Body of pancreas (tissue), 4 donors: ENCODE results near the gene TMC8. TPM values are rescaled to one million over a fixed set of nuclear protein-coding genes. Genes with fewer than 3 reads are reported as not detected.

Experiments
- ATAC-seq: fragments of 150-250 bp; one replicate; pipeline ENCODE4 v1.9.1; 2016
- DNase-seq, 4 donors: peaks; one replicate each; pipeline ENCODE4 v3.0.0-alpha.2; 2019
- H3K27ac ChIP-seq, 4 donors: fragments of 200-600 bp; sonication (generic); 1 replicate in 3 of 4; 2 replicates in 1 of 4; pipeline versions ENCODE4 v1.5.1 to v1.6.1; 2016 to 2019; ENCODE audit warnings: mild to moderate bottlenecking in 1 of 4, mixed read lengths in 1 of 4, moderate library complexity in 1 of 4
- H3K27me3 ChIP-seq, 2 donors: fragments of 200-600 bp; sonication (generic); one replicate each; pipeline ENCODE4 v1.6.0; 2016; ENCODE audit warnings: mild to moderate bottlenecking in 1 of 2
- H3K36me3 ChIP-seq, 2 donors: fragments of 200-600 bp; sonication (generic); replicated peaks in 1 of 2; 2 replicates each; pipeline ENCODE4 v1.5.1; 2016; ENCODE audit warnings: low read depth in 2 of 2; ENCODE audit not compliant: insufficient read depth in 1 of 2
- H3K4me1 ChIP-seq: fragments of 200-600 bp; sonication (generic); one replicate; pipeline ENCODE4 v1.6.0; 2016
- H3K4me3 ChIP-seq, 2 donors: fragments of 200-600 bp; sonication (generic); 1 replicate in 1 of 2; 2 replicates in 1 of 2; pipeline ENCODE4 v1.5.1; 2016 to 2019
- H3K9me3 ChIP-seq, 3 donors: fragments of 200-600 bp; sonication (generic); 1 replicate in 2 of 3; 2 replicates in 1 of 3; pipeline ENCODE4 v1.5.1; 2016
- POLR2A ChIP-seq, 3 donors: fragments of 450-650 bp; IDR thresholded peaks; one replicate each; pipeline ENCODE4 v1.6.1; 2016; ENCODE audit warnings: antibody characterized with exemption in 3 of 3, mild to moderate bottlenecking in 2 of 3
- WGBS, 2 donors: methylation state at CpG; one replicate each; pipeline ENCODE4 v1.1.5; 2017; 5-methylcytosine and 5-hydroxymethylcytosine counted together
- intact Hi-C: fragments of 100-400 bp; cut with DNase I; formaldehyde crosslinking; loops from one replicate; pipeline ENCODE4 v1.15.1; 2023
- total RNA-seq, 2 donors: library from RNA; depleted of rRNA; stranded (reverse); fragments of >200 nt; gene quantifications; one replicate each; pipeline ENCODE4 v1.1.0, GENCODE V29; 2016
- TF ChIP-seq, protein P1 (sequence below), 7 experiments: fragments of 450-650 bp in 4 of 7; fragments of 200-600 bp in 3 of 7; sonication (generic) in 3 of 7; IDR thresholded peaks; one replicate each; pipeline ENCODE4 v1.5.1; 2016 to 2019; ENCODE audit warnings: antibody characterized with exemption in 7 of 7

Gene TMC8
- total RNA-seq, 2 donors from 2014 or later: 1.6 to 3.3 TPM

DNA sequence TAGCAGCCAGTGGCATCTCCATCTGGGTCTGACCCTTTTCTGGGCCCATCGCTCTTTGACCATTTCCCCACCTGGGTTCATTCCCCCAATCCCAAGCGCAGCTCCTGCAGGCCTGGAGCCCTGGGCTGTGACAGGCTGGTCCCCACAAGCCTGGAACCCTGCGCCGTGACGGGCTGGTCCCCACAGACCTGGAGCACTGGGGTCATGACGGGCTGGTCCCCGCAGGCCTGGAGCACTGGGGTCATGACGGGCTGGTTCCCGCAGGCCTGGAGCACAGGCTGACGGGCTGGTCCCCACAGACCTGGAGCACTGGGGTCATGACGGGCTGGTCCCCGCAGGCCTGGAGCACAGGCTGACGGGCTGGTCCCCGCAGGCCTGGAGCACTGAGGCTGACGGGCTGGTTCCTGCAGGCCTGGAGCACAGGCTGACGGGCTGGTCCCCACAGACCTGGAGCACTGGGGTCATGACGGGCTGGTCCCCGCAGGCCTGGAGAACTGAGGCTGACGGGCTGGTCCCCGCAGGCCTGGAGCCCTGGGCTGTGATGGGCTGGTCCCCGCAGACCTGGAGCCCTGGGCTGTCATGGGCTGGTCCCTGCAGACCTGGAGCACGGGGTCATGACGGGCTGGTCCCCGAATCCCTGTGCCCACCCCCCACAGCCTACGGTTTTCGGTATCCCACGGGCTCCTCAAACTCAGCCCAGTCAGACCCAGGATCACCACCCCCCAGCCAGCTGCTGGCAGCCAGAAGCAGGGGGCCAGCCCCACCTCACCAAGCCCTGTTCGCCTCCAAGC lies 18.6 kb upstream of the TMC8 start:
- DNase-seq (no peak), ATAC-seq (no peak)
- Histone ChIP-seq H3K27me3 (no peaks in the 10 kb centered on the region), H3K9me3 (no peaks in the 10 kb centered on the region), H3K36me3 (peaks cover 0 to 2% of the 10 kb centered on the region in 2 donors), H3K4me1 (peaks cover 9% of the 10 kb centered on the region), H3K27ac (no peak overlapping the region), H3K4me3 (no peak overlapping the region)
- intact Hi-C loops: loop anchor here (5.0 to 10.0 kb wide), 3 partner anchors 53 to 313 kb away; partner anchors contain the start of gene SYNGR2
- TF ChIP-seq POLR2A (IDR thresholded peaks at IDR 0.05): no peak
- TF ChIP-seq, protein P1, sequence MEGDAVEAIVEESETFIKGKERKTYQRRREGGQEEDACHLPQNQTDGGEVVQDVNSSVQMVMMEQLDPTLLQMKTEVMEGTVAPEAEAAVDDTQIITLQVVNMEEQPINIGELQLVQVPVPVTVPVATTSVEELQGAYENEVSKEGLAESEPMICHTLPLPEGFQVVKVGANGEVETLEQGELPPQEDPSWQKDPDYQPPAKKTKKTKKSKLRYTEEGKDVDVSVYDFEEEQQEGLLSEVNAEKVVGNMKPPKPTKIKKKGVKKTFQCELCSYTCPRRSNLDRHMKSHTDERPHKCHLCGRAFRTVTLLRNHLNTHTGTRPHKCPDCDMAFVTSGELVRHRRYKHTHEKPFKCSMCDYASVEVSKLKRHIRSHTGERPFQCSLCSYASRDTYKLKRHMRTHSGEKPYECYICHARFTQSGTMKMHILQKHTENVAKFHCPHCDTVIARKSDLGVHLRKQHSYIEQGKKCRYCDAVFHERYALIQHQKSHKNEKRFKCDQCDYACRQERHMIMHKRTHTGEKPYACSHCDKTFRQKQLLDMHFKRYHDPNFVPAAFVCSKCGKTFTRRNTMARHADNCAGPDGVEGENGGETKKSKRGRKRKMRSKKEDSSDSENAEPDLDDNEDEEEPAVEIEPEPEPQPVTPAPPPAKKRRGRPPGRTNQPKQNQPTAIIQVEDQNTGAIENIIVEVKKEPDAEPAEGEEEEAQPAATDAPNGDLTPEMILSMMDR (IDR thresholded peaks at IDR 0.05): no peak
- 20 to 86% methylated on average over 1 to 28 of the region's 28 CpGs for WGBS, 2 donors

DNA sequence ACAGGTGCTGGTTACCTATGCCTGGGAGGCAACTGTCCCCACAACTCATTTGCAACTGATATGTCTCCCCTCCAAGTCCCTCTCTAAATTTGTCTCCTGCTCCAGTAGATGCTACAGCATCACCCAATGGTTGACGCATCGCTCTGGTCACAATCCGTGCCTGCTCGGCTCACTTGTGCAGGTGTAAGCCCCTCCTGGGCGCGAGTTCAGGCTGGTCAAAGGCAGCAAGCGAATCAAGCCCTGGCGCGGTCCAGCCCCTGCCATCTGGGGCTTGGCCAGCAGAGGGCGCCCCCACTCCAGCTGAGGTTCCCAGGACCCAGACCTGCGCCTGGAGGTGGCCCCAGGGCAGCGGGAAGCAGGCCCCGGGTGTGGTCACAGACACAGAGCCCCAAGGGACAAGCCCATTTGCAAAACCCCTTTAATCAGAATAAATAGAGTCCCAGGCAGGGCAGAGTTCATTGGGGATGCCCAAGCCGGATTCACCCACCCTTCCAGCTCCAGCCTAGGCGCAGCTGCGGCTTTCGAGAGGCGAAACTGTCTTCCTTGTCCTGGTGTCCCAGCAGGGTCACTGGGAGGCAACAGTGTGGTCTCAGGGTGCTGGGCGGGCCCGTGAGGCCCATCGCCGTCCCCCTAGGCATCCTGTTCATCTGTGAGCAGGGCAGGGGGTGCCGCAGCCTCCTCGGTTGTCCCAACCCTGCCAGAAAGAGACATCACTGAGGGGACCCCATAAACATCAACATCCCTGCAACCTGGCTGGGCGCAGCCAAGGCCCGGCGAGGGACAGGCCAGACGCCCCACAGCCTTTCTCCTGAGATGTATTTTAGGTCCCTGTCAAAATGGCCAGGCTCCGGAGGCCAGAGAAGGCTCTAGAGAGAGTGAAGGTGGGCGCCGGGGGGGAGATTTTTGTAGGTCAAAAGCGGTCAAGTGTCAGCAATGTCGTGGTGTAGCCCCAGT lies 17.8 kb upstream of the TMC8 start:
- H3K27me3 ChIP-seq: no peaks in the 10 kb centered on the region
- intact Hi-C loops: loop anchor here (5.0 to 10.0 kb wide), 3 partner anchors 52 to 312 kb away; partner anchors contain the start of gene SYNGR2
- H3K4me1 ChIP-seq: peaks cover 18% of the 10 kb centered on the region
- H3K36me3 ChIP-seq: peaks cover 0 to 2% of the 10 kb centered on the region in 2 donors
- no peak overlapping the region for H3K4me3 ChIP-seq
- peak; percentile 75 to 86 (median 82) for DNase-seq
- H3K27ac ChIP-seq: no peak overlapping the region
- peak; percentile 77 for ATAC-seq
- 47 to 78% methylated on average over 11 to 33 of the region's 33 CpGs for WGBS, 2 donors
- TF ChIP-seq, protein P1 (IDR thresholded peaks at IDR 0.05): peak; percentile 93 to 100 (median 96)
- no peak for TF ChIP-seq POLR2A (IDR thresholded peaks at IDR 0.05)
- no peaks in the 10 kb centered on the region for H3K9me3 ChIP-seq

DNA sequence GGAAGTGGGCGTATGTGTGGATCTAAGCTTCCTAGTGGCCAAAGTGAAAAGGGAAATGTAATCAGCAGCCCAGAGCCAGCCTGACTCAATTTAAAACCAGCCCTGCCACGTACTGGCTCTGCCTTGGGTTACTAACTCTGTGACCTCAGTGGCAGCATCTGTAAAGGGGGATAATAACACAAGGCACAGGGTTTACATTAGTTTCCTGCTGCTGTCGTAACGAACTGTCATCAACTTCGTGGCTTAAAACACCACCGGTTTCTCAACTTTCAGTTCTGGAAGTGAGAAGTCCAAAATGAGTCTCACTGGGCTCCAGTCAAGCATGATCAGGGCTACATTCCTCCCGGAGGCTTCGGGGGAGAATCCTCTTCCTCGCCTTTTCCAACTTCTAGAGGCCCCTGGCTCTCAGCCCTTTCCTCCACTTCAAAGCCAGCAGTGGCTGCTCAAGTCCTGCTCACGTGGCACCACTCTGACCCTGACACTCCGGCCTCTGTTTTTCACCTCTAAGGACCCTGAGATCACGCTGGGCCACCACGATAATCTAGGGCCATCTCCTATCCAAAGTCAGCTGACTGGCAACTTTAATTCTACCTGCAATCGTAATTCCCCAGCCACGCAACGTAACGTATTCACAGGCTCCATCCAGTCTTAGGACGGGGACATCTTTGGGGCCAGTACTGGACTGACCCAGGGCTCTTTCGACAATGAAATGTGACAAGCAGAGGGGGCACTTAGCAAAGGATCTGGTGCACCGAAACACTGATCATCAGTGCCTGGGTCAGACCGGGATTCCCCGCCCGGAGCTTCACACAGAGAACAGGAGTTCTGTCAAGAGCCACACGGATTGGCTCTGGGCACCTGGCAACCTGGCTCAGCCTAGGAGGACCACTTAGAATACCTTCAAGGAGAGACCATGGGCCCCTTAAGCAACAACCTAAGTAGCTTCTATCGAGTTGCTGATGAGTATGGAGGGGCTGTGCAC lies 16.5 kb upstream of the TMC8 start:
- TF ChIP-seq, protein P1 (IDR thresholded peaks at IDR 0.05): no peak
- TF ChIP-seq POLR2A (IDR thresholded peaks at IDR 0.05): no peak
- H3K4me3 ChIP-seq: no peak overlapping the region
- intact Hi-C loops: loop anchor here (5.0 to 10.0 kb wide), 3 partner anchors 51 to 311 kb away; partner anchors contain the start of gene SYNGR2
- H3K9me3 ChIP-seq: no peaks in the 10 kb centered on the region
- peaks cover 20% of the 10 kb centered on the region for H3K4me1 ChIP-seq
- no peak overlapping the region for H3K27ac ChIP-seq
- DNase-seq (no peak), ATAC-seq (no peak)
- H3K36me3 ChIP-seq: peaks cover 0 to 2% of the 10 kb centered on the region in 2 donors
- H3K27me3 ChIP-seq: no peaks in the 10 kb centered on the region
- WGBS, 2 donors: 77 to 84% methylated on average over 22 to 25 of the region's 25 CpGs
